K562 (cell line): Measurements from ENCODE around the gene CMPK1. TPM values are rescaled to one million over a fixed set of nuclear protein-coding genes. Genes with fewer than 3 reads are reported as not detected.

ENCODE experiments used
- ATAC-seq: fragments of 200-7000 bp; cut with Tn5 transposase; 3 replicates; pipeline ENCODE4 v1.9.1; 2020; ENCODE audit warnings: moderate library complexity
- BruUV-seq: library from RNA; stranded (reverse); fragments of 400-500 nt; replicated peaks from 2 replicates; lab custom pipeline; 2021; lab: Mats Ljungman, UMichigan
- CTCF ChIA-PET: fragments of 300-600 bp; formaldehyde crosslinking; extraction: SDS; loops from one replicate; lab custom pipeline; 2021; ENCODE audit warnings: low intra/inter-chr PET ratio; lab: Yijun Ruan, JAX
- POLR2A ChIA-PET: fragments of 300-600, 350-650 bp; sonication (Branson Sonifier 250); formaldehyde crosslinking; extraction: SDS; loops from one replicate; lab custom pipeline; 2021; ENCODE audit warnings: antibody characterized with exemption, inconsistent platforms; lab: Yijun Ruan, JAX
- DNase-seq, 4 experiments: peaks; one replicate each; pipeline versions ENCODE4 v3.0.0 to v3.0.0-alpha.2; 2011 to 2018; ENCODE audit warnings: low spot score in 3 of 4, mixed read lengths in 3 of 4; ENCODE audit errors: extremely low read depth in 1 of 4
- FAIRE-seq: peaks from 2 replicates; lab custom pipeline; 2011; peaks lifted over from hg19 to GRCh38; lab: Jason Lieb, UNC
- H2AFZ ChIP-seq: 2 replicates; pipeline ENCODE4 v1.6.0; 2011; ENCODE audit warnings: low read depth, low read length, control low read depth, inconsistent platforms
- H3K27ac ChIP-seq: fragments of 200-600 bp; 3 replicates; pipeline ENCODE4 v1.8.0; 2011; ENCODE audit warnings: low read depth, mild to moderate bottlenecking, control low read depth, inconsistent platforms, low read length, moderate library complexity, mixed read lengths; ENCODE audit errors: extremely low read depth
- H3K27me3 ChIP-seq, 2 experiments: fragments of 300-600 bp in 1 of 2; 2 replicates in 1 of 2; 3 replicates in 1 of 2; pipeline versions ENCODE4 v1.6.0 to v1.8.0; 2011; ENCODE audit warnings: inconsistent platforms in 2 of 2, low read length in 2 of 2, mild to moderate bottlenecking in 1 of 2, mixed read lengths in 1 of 2, moderate library complexity in 1 of 2; ENCODE audit not compliant: control insufficient read depth in 2 of 2, insufficient read depth in 2 of 2
- H3K36me3 ChIP-seq: fragments of 300-600 bp; 3 replicates; pipeline ENCODE4 v1.8.0; 2011; ENCODE audit warnings: mild to moderate bottlenecking, low read length, inconsistent platforms; ENCODE audit not compliant: control insufficient read depth, insufficient read depth
- H3K4me1 ChIP-seq, 2 experiments: fragments of 200-600 bp in 1 of 2; replicated peaks in 1 of 2; 2 replicates in 1 of 2; 3 replicates in 1 of 2; pipeline versions ENCODE4 v1.5.1 to v1.8.0; 2011; ENCODE audit warnings: inconsistent platforms in 2 of 2, low read length in 2 of 2, mild to moderate bottlenecking in 1 of 2, mixed read lengths in 1 of 2, moderate library complexity in 1 of 2; ENCODE audit not compliant: control insufficient read depth in 2 of 2, insufficient read depth in 2 of 2
- H3K4me2 ChIP-seq: 2 replicates; pipeline ENCODE4 v1.6.1; 2011; ENCODE audit warnings: low read length, control low read depth, inconsistent platforms, mixed read lengths; ENCODE audit not compliant: insufficient read depth
- H3K4me3 ChIP-seq: fragments of 200-600 bp; sonication (generic), shearing (Covaris generic); 2 replicates; pipeline ENCODE4 v1.5.1; 2016; ENCODE audit warnings: control low read depth, inconsistent platforms
- H3K79me2 ChIP-seq: fragments of 200-600 bp; 3 replicates; pipeline ENCODE4 v1.8.0; 2011; ENCODE audit warnings: low read length, inconsistent platforms; ENCODE audit not compliant: control insufficient read depth, insufficient read depth
- H3K9ac ChIP-seq, 2 experiments: 2 replicates each; pipeline versions ENCODE4 v1.6.0 to v1.6.1; 2011; ENCODE audit warnings: low read depth in 2 of 2, low read length in 2 of 2, control low read depth in 1 of 2, inconsistent platforms in 1 of 2, mild to moderate bottlenecking in 1 of 2, mixed read lengths in 1 of 2; ENCODE audit not compliant: insufficient read depth in 1 of 2
- H3K9me1 ChIP-seq: one replicate; pipeline ENCODE4 v1.6.0; 2011; ENCODE audit warnings: inconsistent platforms, mild to moderate bottlenecking, low read length, moderate library complexity; ENCODE audit not compliant: control insufficient read depth, insufficient read depth
- H3K9me3 ChIP-seq: replicated peaks from 2 replicates; pipeline ENCODE4 v1.5.1; 2011; ENCODE audit warnings: low read depth, low read length, inconsistent platforms; ENCODE audit not compliant: control insufficient read depth, insufficient read depth
- H4K20me1 ChIP-seq: replicated peaks from 2 replicates; pipeline ENCODE4 v1.6.1; 2011; ENCODE audit warnings: low read length, inconsistent platforms, mixed read lengths; ENCODE audit not compliant: control insufficient read depth, insufficient read depth
- ARHGAP35 ChIP-seq: fragments of 450-650 bp; IDR thresholded peaks from 2 replicates; pipeline ENCODE4 v1.6.1; 2018; ENCODE audit not compliant: partially characterized antibody
- BHLHE40 ChIP-seq: IDR thresholded peaks from 2 replicates; pipeline ENCODE4 v1.6.1; 2011; ENCODE audit warnings: low read length, improper control_type of control experiment
- CCNT2 ChIP-seq: IDR thresholded peaks from 2 replicates; pipeline ENCODE4 v1.6.1; 2011; ENCODE audit warnings: borderline replicate concordance, low read depth, mild to moderate bottlenecking, moderate library complexity, mixed read lengths, low read length; ENCODE audit not compliant: insufficient read length; ENCODE audit errors: extremely low read depth
- CHCHD3 ChIP-seq: fragments of 250-450 bp; sonication (Bioruptor Pico); IDR thresholded peaks from 2 replicates; pipeline ENCODE4 v2.1.2; 2022; ENCODE audit warnings: mild to moderate bottlenecking
- MCM3 ChIP-seq: fragments of 450-650 bp; IDR thresholded peaks from 2 replicates; pipeline ENCODE4 v1.6.1; 2016
- PHF21A ChIP-seq: fragments of 450-650 bp; IDR thresholded peaks from 2 replicates; pipeline ENCODE4 v1.6.1; 2017; ENCODE audit warnings: low read depth, borderline replicate concordance
- RBBP5 ChIP-seq: fragments of 200-600 bp; sonication (generic); IDR thresholded peaks from 2 replicates; pipeline ENCODE4 v1.6.1; 2012; ENCODE audit warnings: borderline replicate concordance, mild to moderate bottlenecking, low read length, control low read depth, inconsistent platforms; ENCODE audit not compliant: insufficient read depth, poor library complexity, severe bottlenecking
- TAL1 ChIP-seq: fragments of 450-650 bp; IDR thresholded peaks from 2 replicates; pipeline ENCODE4 v1.6.1; 2016; ENCODE audit warnings: mild to moderate bottlenecking
- ZNF143 ChIP-seq: sonication (generic); formaldehyde crosslinking; IDR thresholded peaks from 2 replicates; pipeline ENCODE4 v1.9.0; 2022; ENCODE audit warnings: mild to moderate bottlenecking, missing genetic modification reagents
- ZNF589 ChIP-seq: fragments of 200-800 bp; sonication (Bioruptor generic); IDR thresholded peaks from 2 replicates; pipeline ENCODE4 v1.6.1; 2016; ENCODE audit warnings: low read depth, missing genetic modification characterization, missing compliant biosample characterization
- WGBS: fragments of 100-300 bp; shearing (Covaris generic); methylation state at CpG from one replicate; pipeline ENCODE4 v1.1.6; 2016; ENCODE audit warnings: low coverage, mixed read lengths; ENCODE audit not compliant: insufficient coverage; ENCODE audit errors: missing lambda C conversion rate; 5-methylcytosine and 5-hydroxymethylcytosine counted together
- in situ Hi-C: fragments of 300-500 bp; cut with MboI; formaldehyde crosslinking; loops from 4 replicates; pipeline ENCODE4 v1.15.0; 2018; ENCODE audit warnings: inconsistent platforms, mixed read lengths
- intact Hi-C: fragments of 100-400 bp; cut with micrococcal nuclease; formaldehyde crosslinking; loops from 2 replicates; pipeline ENCODE4 v1.14.2; 2022
- polyA plus RNA-seq, 8 experiments: library from polyadenylated mRNA; depleted of rRNA in 4 of 8; stranded (reverse) in 5 of 8; unstranded in 3 of 8; fragments of >200 nt; fragmentation: Nextera tagmentation in 2 of 8; fragmentation: Illumina TruSeq in 1 of 8; extraction: Ambion mirVana in 2 of 8; extraction: Trizol in 1 of 8; gene quantifications; 2 replicates each; pipeline versions ENCODE4 v1.2.1 to v1.2.3, GENCODE V29; 2011 to 2014; ENCODE audit warnings: inconsistent platforms in 1 of 8, missing spikeins in 1 of 8
- total RNA-seq, 7 experiments: library from RNA; depleted of rRNA in 6 of 7; stranded (reverse); fragments of >200 nt in 6 of 7; fragmentation: Illumina TruSeq in 2 of 7; extraction: Trizol in 2 of 7; gene quantifications; 2 replicates each; pipeline versions ENCODE4 v1.2.1 to v1.2.3, GENCODE V29; 2011 to 2021; ENCODE audit warnings: low replicate concordance in 1 of 7
- TF ChIP-seq, protein P1 (sequence below): fragments of 450-650 bp; IDR thresholded peaks from 2 replicates; pipeline ENCODE4 v1.6.1; 2016; ENCODE audit warnings: mild to moderate bottlenecking, moderate library complexity
- TF ChIP-seq, protein P2 (sequence below): sonication (generic); formaldehyde crosslinking; IDR thresholded peaks from 2 replicates; pipeline ENCODE4 v1.8.0; 2022; ENCODE audit warnings: missing genetic modification reagents, mild to moderate bottlenecking, borderline replicate concordance

Gene CMPK1
- total and polyA plus RNA-seq, 9 of the 15 experiments (the other 6 are each of a cell fraction or from before 2014, with no cell fraction given) = 54.5 to 197 (median 116) TPM

DNA sequence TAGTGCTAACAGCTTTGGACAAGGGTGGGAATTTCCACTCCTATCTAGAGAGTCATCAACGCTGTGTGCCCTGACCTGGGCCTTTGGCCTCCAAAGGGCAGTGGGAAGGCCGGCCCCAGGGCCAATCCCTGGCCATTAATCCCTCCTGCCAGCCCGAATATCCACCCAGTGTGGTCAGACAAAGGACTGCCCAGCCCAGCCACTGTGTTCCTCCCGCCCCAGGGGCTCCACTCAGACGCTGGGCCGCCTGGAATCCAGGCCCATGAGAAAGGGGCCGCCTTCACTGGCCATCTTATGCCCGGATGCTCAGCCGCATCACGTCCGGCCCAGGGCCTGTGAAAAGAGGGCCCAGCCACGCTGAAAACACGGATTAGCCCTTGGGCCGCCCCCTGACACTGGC lies 78.8 kb downstream of the CMPK1 start:
- no peaks in the 10 kb centered on the region for H3K36me3 ChIP-seq
- WGBS = 4% methylated on average over 14 of the region's 14 CpGs
- ATAC-seq (peak; percentile 8; the same call in 1 of the 3 replicates), FAIRE-seq (no peak), DNase-seq (no peak)
- no peak overlapping the region for H3K4me3 ChIP-seq
- H3K79me2 ChIP-seq = no peaks in the 10 kb centered on the region
- H3K9me1 ChIP-seq = no peaks in the 10 kb centered on the region
- no peaks in the 10 kb centered on the region for H3K9me3 ChIP-seq
- in situ Hi-C loops = no loop called here
- intact Hi-C loops = no loop called here
- peaks cover 0 to 4% of the 10 kb centered on the region in 2 experiments; a peak in 1 of 5 replicates for H3K4me1 ChIP-seq
- BruUV-seq = no TSS peak
- H3K4me2 ChIP-seq = no peak overlapping the region
- no peak overlapping the region for H3K27ac ChIP-seq
- no peak overlapping the region for H2AFZ ChIP-seq
- no peaks in the 10 kb centered on the region for H4K20me1 ChIP-seq
- H3K27me3 ChIP-seq = peaks cover 58 to 79% of the 10 kb centered on the region in 2 experiments
- H3K9ac ChIP-seq = no peak overlapping the region; a peak in 1 of 4 replicates
- ChIA-PET CTCF (no interaction called here), POLR2A (no interaction called here)
- no peak for TF ChIP-seq CCNT2
- TF ChIP-seq, protein P1, sequence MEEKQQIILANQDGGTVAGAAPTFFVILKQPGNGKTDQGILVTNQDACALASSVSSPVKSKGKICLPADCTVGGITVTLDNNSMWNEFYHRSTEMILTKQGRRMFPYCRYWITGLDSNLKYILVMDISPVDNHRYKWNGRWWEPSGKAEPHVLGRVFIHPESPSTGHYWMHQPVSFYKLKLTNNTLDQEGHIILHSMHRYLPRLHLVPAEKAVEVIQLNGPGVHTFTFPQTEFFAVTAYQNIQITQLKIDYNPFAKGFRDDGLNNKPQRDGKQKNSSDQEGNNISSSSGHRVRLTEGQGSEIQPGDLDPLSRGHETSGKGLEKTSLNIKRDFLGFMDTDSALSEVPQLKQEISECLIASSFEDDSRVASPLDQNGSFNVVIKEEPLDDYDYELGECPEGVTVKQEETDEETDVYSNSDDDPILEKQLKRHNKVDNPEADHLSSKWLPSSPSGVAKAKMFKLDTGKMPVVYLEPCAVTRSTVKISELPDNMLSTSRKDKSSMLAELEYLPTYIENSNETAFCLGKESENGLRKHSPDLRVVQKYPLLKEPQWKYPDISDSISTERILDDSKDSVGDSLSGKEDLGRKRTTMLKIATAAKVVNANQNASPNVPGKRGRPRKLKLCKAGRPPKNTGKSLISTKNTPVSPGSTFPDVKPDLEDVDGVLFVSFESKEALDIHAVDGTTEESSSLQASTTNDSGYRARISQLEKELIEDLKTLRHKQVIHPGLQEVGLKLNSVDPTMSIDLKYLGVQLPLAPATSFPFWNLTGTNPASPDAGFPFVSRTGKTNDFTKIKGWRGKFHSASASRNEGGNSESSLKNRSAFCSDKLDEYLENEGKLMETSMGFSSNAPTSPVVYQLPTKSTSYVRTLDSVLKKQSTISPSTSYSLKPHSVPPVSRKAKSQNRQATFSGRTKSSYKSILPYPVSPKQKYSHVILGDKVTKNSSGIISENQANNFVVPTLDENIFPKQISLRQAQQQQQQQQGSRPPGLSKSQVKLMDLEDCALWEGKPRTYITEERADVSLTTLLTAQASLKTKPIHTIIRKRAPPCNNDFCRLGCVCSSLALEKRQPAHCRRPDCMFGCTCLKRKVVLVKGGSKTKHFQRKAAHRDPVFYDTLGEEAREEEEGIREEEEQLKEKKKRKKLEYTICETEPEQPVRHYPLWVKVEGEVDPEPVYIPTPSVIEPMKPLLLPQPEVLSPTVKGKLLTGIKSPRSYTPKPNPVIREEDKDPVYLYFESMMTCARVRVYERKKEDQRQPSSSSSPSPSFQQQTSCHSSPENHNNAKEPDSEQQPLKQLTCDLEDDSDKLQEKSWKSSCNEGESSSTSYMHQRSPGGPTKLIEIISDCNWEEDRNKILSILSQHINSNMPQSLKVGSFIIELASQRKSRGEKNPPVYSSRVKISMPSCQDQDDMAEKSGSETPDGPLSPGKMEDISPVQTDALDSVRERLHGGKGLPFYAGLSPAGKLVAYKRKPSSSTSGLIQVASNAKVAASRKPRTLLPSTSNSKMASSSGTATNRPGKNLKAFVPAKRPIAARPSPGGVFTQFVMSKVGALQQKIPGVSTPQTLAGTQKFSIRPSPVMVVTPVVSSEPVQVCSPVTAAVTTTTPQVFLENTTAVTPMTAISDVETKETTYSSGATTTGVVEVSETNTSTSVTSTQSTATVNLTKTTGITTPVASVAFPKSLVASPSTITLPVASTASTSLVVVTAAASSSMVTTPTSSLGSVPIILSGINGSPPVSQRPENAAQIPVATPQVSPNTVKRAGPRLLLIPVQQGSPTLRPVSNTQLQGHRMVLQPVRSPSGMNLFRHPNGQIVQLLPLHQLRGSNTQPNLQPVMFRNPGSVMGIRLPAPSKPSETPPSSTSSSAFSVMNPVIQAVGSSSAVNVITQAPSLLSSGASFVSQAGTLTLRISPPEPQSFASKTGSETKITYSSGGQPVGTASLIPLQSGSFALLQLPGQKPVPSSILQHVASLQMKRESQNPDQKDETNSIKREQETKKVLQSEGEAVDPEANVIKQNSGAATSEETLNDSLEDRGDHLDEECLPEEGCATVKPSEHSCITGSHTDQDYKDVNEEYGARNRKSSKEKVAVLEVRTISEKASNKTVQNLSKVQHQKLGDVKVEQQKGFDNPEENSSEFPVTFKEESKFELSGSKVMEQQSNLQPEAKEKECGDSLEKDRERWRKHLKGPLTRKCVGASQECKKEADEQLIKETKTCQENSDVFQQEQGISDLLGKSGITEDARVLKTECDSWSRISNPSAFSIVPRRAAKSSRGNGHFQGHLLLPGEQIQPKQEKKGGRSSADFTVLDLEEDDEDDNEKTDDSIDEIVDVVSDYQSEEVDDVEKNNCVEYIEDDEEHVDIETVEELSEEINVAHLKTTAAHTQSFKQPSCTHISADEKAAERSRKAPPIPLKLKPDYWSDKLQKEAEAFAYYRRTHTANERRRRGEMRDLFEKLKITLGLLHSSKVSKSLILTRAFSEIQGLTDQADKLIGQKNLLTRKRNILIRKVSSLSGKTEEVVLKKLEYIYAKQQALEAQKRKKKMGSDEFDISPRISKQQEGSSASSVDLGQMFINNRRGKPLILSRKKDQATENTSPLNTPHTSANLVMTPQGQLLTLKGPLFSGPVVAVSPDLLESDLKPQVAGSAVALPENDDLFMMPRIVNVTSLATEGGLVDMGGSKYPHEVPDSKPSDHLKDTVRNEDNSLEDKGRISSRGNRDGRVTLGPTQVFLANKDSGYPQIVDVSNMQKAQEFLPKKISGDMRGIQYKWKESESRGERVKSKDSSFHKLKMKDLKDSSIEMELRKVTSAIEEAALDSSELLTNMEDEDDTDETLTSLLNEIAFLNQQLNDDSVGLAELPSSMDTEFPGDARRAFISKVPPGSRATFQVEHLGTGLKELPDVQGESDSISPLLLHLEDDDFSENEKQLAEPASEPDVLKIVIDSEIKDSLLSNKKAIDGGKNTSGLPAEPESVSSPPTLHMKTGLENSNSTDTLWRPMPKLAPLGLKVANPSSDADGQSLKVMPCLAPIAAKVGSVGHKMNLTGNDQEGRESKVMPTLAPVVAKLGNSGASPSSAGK = no peak
- no peak for TF ChIP-seq CHCHD3 (CRISPR knock-in tag)
- no peak for TF ChIP-seq ARHGAP35
- TF ChIP-seq, protein P2, sequence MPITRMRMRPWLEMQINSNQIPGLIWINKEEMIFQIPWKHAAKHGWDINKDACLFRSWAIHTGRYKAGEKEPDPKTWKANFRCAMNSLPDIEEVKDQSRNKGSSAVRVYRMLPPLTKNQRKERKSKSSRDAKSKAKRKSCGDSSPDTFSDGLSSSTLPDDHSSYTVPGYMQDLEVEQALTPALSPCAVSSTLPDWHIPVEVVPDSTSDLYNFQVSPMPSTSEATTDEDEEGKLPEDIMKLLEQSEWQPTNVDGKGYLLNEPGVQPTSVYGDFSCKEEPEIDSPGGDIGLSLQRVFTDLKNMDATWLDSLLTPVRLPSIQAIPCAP = no peak
- no peak for TF ChIP-seq TAL1
- TF ChIP-seq PHF21A = no peak
- no peak for TF ChIP-seq RBBP5
- no peak for TF ChIP-seq BHLHE40
- TF ChIP-seq MCM3 = no peak
- TF ChIP-seq ZNF143 = no peak
- TF ChIP-seq ZNF589 (CRISPR knock-in tag) = no peak
